H9 (cell line): ENCODE data around the gene ZNF471. TPM values are rescaled to one million over a fixed set of nuclear protein-coding genes. Genes with fewer than 3 reads are reported as not detected.

Experiments
- DNase-seq: peaks from one replicate; pipeline ENCODE4 v3.0.0-alpha.2; 2017
- H2AFZ ChIP-seq: one replicate; pipeline ENCODE4 v1.6.1; 2013; ENCODE audit warnings: mild to moderate bottlenecking, low read length, control low read depth, moderate library complexity
- H2AK5ac ChIP-seq: 2 replicates; pipeline ENCODE4 v1.6.1; 2013; ENCODE audit warnings: low read length, control low read depth, mixed read lengths; ENCODE audit not compliant: insufficient read length
- H2BK120ac ChIP-seq: one replicate; pipeline ENCODE4 v1.6.1; 2013; ENCODE audit warnings: low read depth, mild to moderate bottlenecking, low read length, control low read depth, inconsistent platforms; ENCODE audit not compliant: poor library complexity, severe bottlenecking
- H2BK12ac ChIP-seq: 2 replicates; pipeline ENCODE4 v1.6.1; 2013; ENCODE audit warnings: low read length, control low read depth, mixed read lengths, low read depth; ENCODE audit not compliant: insufficient read length
- H2BK15ac ChIP-seq: 2 replicates; pipeline ENCODE4 v1.6.1; 2013; ENCODE audit warnings: low read depth, low read length, control low read depth
- H2BK20ac ChIP-seq: one replicate; pipeline ENCODE4 v1.6.1; 2013; ENCODE audit warnings: low read depth, mild to moderate bottlenecking, low read length, control low read depth, inconsistent platforms; ENCODE audit not compliant: poor library complexity, severe bottlenecking
- H2BK5ac ChIP-seq: 2 replicates; pipeline ENCODE4 v1.6.1; 2013; ENCODE audit warnings: low read length, control low read depth, mixed read lengths; ENCODE audit not compliant: insufficient read length
- H3K14ac ChIP-seq: 2 replicates; pipeline ENCODE4 v1.6.1; 2013; ENCODE audit warnings: low read length, control low read depth; ENCODE audit not compliant: insufficient read depth
- H3K18ac ChIP-seq: 2 replicates; pipeline ENCODE4 v1.6.1; 2013; ENCODE audit warnings: low read depth, mild to moderate bottlenecking, mixed read lengths, low read length, control low read depth; ENCODE audit not compliant: insufficient read length
- H3K23ac ChIP-seq: 2 replicates; pipeline ENCODE4 v1.6.1; 2013; ENCODE audit warnings: low read length, control low read depth, mixed read lengths, low read depth; ENCODE audit not compliant: insufficient read length
- H3K23me2 ChIP-seq: 2 replicates; pipeline ENCODE4 v1.6.1; 2013; ENCODE audit warnings: low read depth, mild to moderate bottlenecking, mixed read lengths, low read length, control low read depth; ENCODE audit not compliant: insufficient read length, poor library complexity, severe bottlenecking
- H3K27ac ChIP-seq: 2 replicates; pipeline ENCODE4 v1.5.1; 2013; ENCODE audit warnings: low read length, control low read depth, mixed read lengths, low read depth; ENCODE audit not compliant: insufficient read length
- H3K27me3 ChIP-seq: 2 replicates; pipeline ENCODE4 v1.6.1; 2013; ENCODE audit warnings: low read length, control low read depth, inconsistent platforms; ENCODE audit not compliant: insufficient read depth
- H3K4ac ChIP-seq: 2 replicates; pipeline ENCODE4 v1.6.1; 2013; ENCODE audit warnings: low read depth, mild to moderate bottlenecking, control low read depth, inconsistent platforms, low read length, moderate library complexity
- H3K4me1 ChIP-seq: 2 replicates; pipeline ENCODE4 v1.6.1; 2013; ENCODE audit warnings: low read length, control low read depth, inconsistent platforms; ENCODE audit not compliant: insufficient read depth
- H3K4me2 ChIP-seq: 2 replicates; pipeline ENCODE4 v1.6.1; 2013; ENCODE audit warnings: low read length, control low read depth, mixed read lengths; ENCODE audit not compliant: insufficient read length, insufficient read depth
- H3K56ac ChIP-seq: 2 replicates; pipeline ENCODE4 v1.6.1; 2013; ENCODE audit warnings: low read depth, mild to moderate bottlenecking, mixed read lengths, low read length, control low read depth; ENCODE audit not compliant: insufficient read length
- H3K79me1 ChIP-seq: 2 replicates; pipeline ENCODE4 v1.6.1; 2013; ENCODE audit warnings: low read depth, mild to moderate bottlenecking, moderate library complexity, low read length, control low read depth, inconsistent platforms; ENCODE audit not compliant: insufficient read depth, poor library complexity, severe bottlenecking
- H3K79me2 ChIP-seq: 2 replicates; pipeline ENCODE4 v1.6.1; 2013; ENCODE audit warnings: low read length, control low read depth, inconsistent platforms; ENCODE audit not compliant: insufficient read depth
- H3K9ac ChIP-seq: 2 replicates; pipeline ENCODE4 v1.6.1; 2013; ENCODE audit warnings: low read length, control low read depth, mixed read lengths; ENCODE audit not compliant: insufficient read length; ENCODE audit errors: extremely low read depth
- H3K9me3 ChIP-seq: one replicate; pipeline ENCODE4 v1.6.1; 2013; ENCODE audit warnings: low read depth, low read length, inconsistent platforms; ENCODE audit not compliant: control insufficient read depth
- H3T11ph ChIP-seq: one replicate; pipeline ENCODE4 v1.6.1; 2013; ENCODE audit warnings: mild to moderate bottlenecking, low read length, control low read depth, inconsistent platforms
- H4K20me1 ChIP-seq: one replicate; pipeline ENCODE4 v1.6.1; 2013; ENCODE audit not compliant: control insufficient read depth, insufficient read length, insufficient read depth
- H4K5ac ChIP-seq: 2 replicates; pipeline ENCODE4 v1.6.1; 2013; ENCODE audit warnings: low read depth, mild to moderate bottlenecking, mixed read lengths, low read length, control low read depth; ENCODE audit not compliant: insufficient read length
- H4K8ac ChIP-seq: replicated peaks from 2 replicates; pipeline ENCODE4 v1.6.1; 2013; ENCODE audit warnings: low read length, control low read depth, mixed read lengths, low read depth; ENCODE audit not compliant: insufficient read length
- H4K91ac ChIP-seq: 2 replicates; pipeline ENCODE4 v1.6.1; 2013; ENCODE audit warnings: low read depth, mild to moderate bottlenecking, moderate library complexity, mixed read lengths, low read length, control low read depth; ENCODE audit not compliant: insufficient read length
- H3K27ac Mint-ChIP-seq, 3 experiments: 2 replicates in 2 of 3; 3 replicates in 1 of 3; pipeline ENCODE4 v1.8.0; 2020 to 2021; ENCODE audit warnings: mixed read lengths in 3 of 3, mild to moderate bottlenecking in 1 of 3, moderate library complexity in 1 of 3
- H3K27me3 Mint-ChIP-seq: 2 replicates; pipeline ENCODE4 v1.8.0; 2021; ENCODE audit warnings: low read depth, mild to moderate bottlenecking, moderate library complexity, mixed read lengths
- H3K36me3 Mint-ChIP-seq, 3 experiments: 2 replicates in 2 of 3; 3 replicates in 1 of 3; pipeline ENCODE4 v1.8.0; 2020 to 2021; ENCODE audit warnings: low read depth in 3 of 3, mixed read lengths in 3 of 3; ENCODE audit not compliant: insufficient read depth in 1 of 3
- H3K4me1 Mint-ChIP-seq, 2 experiments: 2 replicates each; pipeline ENCODE4 v1.8.0; 2020; ENCODE audit warnings: mixed read lengths in 2 of 2
- H3K4me3 Mint-ChIP-seq, 2 experiments: 2 replicates in 1 of 2; 3 replicates in 1 of 2; pipeline ENCODE4 v1.8.0; 2020 to 2021; ENCODE audit warnings: mild to moderate bottlenecking in 2 of 2, mixed read lengths in 2 of 2, moderate library complexity in 1 of 2
- H3K9me3 Mint-ChIP-seq, 2 experiments: 2 replicates in 1 of 2; 3 replicates in 1 of 2; pipeline ENCODE4 v1.8.0; 2020; ENCODE audit warnings: mild to moderate bottlenecking in 2 of 2, mixed read lengths in 2 of 2, moderate library complexity in 1 of 2
- CTCF ChIP-seq: fragments of 200-600 bp; sonication (generic); conservative IDR thresholded peaks from 3 replicates; pipeline ENCODE4 v1.8.0; 2021; ENCODE audit warnings: antibody characterized with exemption, mild to moderate bottlenecking
- WGBS: extraction: QIAGEN DNeasy Blood & Tissue Kit; methylation state at CpG from one replicate; pipeline ENCODE4 v1.1.7; 2013; ENCODE audit warnings: missing lambda C conversion rate, low lambda C conversion rate, mixed read lengths; ENCODE audit not compliant: insufficient read length; ENCODE audit errors: extremely low coverage; 5-methylcytosine and 5-hydroxymethylcytosine counted together
- total RNA-seq: library from RNA; stranded (reverse); gene quantifications from 2 replicates; pipeline ENCODE4 v1.2.1, GENCODE V29; 2021

The ZNF471 gene
- total RNA-seq, 1 experiment from 2014 or later = not detected

GRCh38 chr19:56554272-56554869 lies 46.7 kb downstream of the ZNF471 start:
- Mint-ChIP-seq H3K27me3 (peaks cover 2% of the 10 kb centered on the region; the same call in 1 of the 2 replicates), H3K4me1 (no peaks in the 10 kb centered on the region), H3K9me3 (peaks cover 75 to 78% of the 10 kb centered on the region in 2 experiments), H3K4me3 (no peak overlapping the region), H3K36me3 (peaks cover 38 to 61% (median 52%) of the 10 kb centered on the region in 3 experiments), H3K27ac (no peak overlapping the region)
- Histone ChIP-seq H3K4ac (no peak overlapping the region), H2AK5ac (no peak overlapping the region), H2BK120ac (no peak overlapping the region), H3K27me3 (no peaks in the 10 kb centered on the region), H3K79me2 (no peaks in the 10 kb centered on the region), H3K18ac (no peak overlapping the region), H2AFZ (no peak overlapping the region), H3K27ac (no peak overlapping the region), H3K56ac (no peak overlapping the region), H3K9ac (no peak overlapping the region), H4K91ac (no peak overlapping the region), H3T11ph (no peak overlapping the region), H3K4me2 (no peak overlapping the region), H3K9me3 (peaks cover 66% of the 10 kb centered on the region), H2BK15ac (no peak overlapping the region), H4K8ac (no peak overlapping the region), H3K79me1 (no peaks in the 10 kb centered on the region), H3K23ac (no peak overlapping the region), H4K5ac (no peak overlapping the region), H2BK5ac (no peak overlapping the region), H3K14ac (no peak overlapping the region), H2BK20ac (no peak overlapping the region), H3K23me2 (no peaks in the 10 kb centered on the region), H2BK12ac (no peak overlapping the region), H3K4me1 (no peaks in the 10 kb centered on the region), H4K20me1 (no peaks in the 10 kb centered on the region)
- no peak for TF ChIP-seq CTCF
- no peak for DNase-seq
- no CpG with 5 or more reads among the region's 6 CpGs for WGBS
